SK-N-SH (cell line): Measurements from ENCODE around the gene CC2D2A.

Experiments
- CTCF ChIP-seq: fragments of 200-600 bp; sonication (generic); IDR thresholded peaks from 2 replicates; pipeline ENCODE4 v1.6.1; 2017; ENCODE audit warnings: antibody characterized with exemption, mild to moderate bottlenecking, moderate library complexity
- EZH2phosphoT487 ChIP-seq: fragments of 200-600 bp; sonication (generic); IDR thresholded peaks from 2 replicates; pipeline ENCODE4 v1.6.1; 2017; ENCODE audit warnings: low read depth, mixed run types, mild to moderate bottlenecking, antibody characterized with exemption, moderate library complexity, borderline replicate concordance
- JUND ChIP-seq: IDR thresholded peaks from 2 replicates; pipeline ENCODE4 v1.4.0; 2012
- MAX ChIP-seq: IDR thresholded peaks from 2 replicates; pipeline ENCODE4 v1.4.0; 2012; ENCODE audit warnings: low read depth
- MEF2A ChIP-seq: IDR thresholded peaks from 2 replicates; pipeline ENCODE4 v1.4.0; 2012; ENCODE audit warnings: low read depth, borderline replicate concordance
- NFIC ChIP-seq: IDR thresholded peaks from 2 replicates; pipeline ENCODE4 v1.4.0; 2012; ENCODE audit warnings: borderline replicate concordance
- PBX3 ChIP-seq: IDR thresholded peaks from 2 replicates; pipeline ENCODE4; 2012
- POLR2AphosphoS5 ChIP-seq: IDR thresholded peaks from 2 replicates; pipeline ENCODE4 v1.6.1; 2012; ENCODE audit warnings: low read depth, low read length
- REST ChIP-seq: IDR thresholded peaks from 2 replicates; pipeline ENCODE4 v1.6.1; 2012; ENCODE audit warnings: mild to moderate bottlenecking, low read depth, low read length, moderate library complexity
- SMC3 ChIP-seq: IDR thresholded peaks from 2 replicates; pipeline ENCODE4 v1.6.1; 2012; ENCODE audit warnings: low read depth, low read length, improper control_type of control experiment

GRCh38 chr4:15569746-15570145, 100.1 kb downstream of the CC2D2A start:
- no peak for TF ChIP-seq PBX3
- TF ChIP-seq CTCF = no peak
- no peak for TF ChIP-seq POLR2AphosphoS5
- TF ChIP-seq REST = no peak
- TF ChIP-seq NFIC = no peak
- no peak for TF ChIP-seq MEF2A
- TF ChIP-seq MAX = no peak
- no peak for TF ChIP-seq SMC3
- TF ChIP-seq EZH2phosphoT487 = no peak
- TF ChIP-seq JUND = no peak
